Inferior parietal cortex (tissue), 1 donor: ENCODE results near the gene RNF13.

ENCODE experiments used
- DNase-seq: peaks from one replicate; pipeline ENCODE4 v3.0.0-alpha.2; 2016; ENCODE audit errors: extremely low spot score

RNF13 gene, protein sequence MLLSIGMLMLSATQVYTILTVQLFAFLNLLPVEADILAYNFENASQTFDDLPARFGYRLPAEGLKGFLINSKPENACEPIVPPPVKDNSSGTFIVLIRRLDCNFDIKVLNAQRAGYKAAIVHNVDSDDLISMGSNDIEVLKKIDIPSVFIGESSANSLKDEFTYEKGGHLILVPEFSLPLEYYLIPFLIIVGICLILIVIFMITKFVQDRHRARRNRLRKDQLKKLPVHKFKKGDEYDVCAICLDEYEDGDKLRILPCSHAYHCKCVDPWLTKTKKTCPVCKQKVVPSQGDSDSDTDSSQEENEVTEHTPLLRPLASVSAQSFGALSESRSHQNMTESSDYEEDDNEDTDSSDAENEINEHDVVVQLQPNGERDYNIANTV

DNA sequence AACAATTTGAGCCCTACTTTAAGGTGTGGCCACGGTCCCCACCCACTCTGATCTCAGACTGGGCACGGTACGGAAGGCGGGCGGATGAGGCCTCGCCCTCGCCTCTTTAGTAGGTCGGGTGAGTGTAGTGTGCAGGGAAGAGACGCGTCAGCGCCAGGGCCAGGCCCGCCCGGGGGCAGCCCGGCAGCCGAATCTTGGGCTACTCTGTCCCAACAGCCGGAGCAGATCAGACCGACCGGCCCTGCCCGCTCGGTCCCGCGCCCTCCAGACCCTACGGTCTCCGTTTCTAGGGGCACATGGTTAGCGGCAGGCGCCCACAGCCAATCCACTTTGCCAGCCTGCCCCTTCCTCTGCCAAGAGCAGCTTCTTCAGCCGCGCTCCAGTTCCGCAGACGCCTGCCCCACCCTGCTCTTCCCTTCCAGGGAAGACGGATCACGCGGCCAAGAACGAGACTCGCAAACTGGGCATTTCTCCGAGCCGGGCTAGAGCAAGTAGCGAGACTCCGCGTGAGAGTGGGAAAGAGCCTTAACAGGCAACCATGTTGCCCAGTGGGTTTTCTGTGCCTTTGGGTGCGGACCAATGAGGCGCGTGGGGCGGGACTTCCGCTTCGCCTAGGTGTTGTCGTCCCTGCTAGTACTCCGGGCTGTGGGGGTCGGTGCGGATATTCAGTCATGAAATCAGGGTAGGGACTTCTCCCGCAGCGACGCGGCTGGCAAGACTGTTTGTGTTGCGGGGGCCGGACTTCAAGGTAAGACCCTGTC lies at the start of gene RNF13:
Gene RNF13 (plus strand): TSS at position 610 of the 761 bp plus-strand sequence. CDS start 32,812 bp downstream, outside the sequence.
- peak; percentile 98 for DNase-seq

DNA sequence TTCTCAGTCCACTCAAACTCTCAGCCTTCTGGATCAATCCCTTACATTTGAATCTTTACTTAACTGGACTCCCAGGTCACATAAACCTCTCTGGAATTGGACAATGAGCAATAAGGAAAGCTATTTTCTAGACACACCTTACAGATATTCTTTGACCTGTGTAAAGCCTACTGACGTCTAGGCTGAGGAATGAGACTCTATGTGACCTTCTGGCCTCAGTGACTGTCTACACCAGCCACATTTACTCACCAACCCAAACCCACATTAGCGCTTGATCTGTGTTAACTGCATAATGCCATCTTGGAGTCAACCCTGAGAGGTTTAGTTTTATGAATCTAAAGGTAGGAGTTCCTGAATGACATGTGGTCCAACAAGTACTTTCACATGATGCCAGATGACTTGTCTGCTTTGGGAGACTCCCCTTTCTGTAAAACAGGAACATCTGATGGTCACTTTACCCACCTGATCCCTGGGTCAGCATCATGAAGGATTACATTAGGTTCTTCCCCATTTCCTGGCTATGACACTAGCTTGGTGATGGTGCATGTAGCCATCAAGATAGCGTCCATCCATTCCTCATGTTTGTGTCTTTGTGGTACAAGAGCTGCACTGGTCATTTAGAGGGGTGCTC lies 49.3 kb upstream of the RNF13 start:
- no peak for DNase-seq

DNA sequence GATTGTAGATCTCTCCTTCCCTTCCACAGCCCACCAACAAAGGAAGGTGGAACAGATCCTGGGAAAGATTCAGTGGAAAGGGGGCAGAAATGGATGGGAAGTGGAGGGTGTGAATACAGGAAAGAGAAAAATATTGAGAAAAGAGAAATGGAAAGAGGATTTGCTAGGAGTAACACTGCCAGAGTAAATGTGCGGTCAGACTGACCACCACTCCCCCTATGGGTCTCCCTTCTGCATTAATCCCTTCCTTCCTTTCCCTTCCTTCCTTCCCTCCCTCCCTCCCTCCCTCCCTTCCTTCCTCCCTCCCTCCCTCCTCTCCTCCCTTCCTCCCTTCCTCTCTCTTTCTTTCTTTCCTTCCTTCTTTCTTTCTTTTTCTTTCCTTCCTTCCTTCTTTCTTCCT lies 48.7 kb upstream of the RNF13 start:
- DNase-seq, result no peak

DNA sequence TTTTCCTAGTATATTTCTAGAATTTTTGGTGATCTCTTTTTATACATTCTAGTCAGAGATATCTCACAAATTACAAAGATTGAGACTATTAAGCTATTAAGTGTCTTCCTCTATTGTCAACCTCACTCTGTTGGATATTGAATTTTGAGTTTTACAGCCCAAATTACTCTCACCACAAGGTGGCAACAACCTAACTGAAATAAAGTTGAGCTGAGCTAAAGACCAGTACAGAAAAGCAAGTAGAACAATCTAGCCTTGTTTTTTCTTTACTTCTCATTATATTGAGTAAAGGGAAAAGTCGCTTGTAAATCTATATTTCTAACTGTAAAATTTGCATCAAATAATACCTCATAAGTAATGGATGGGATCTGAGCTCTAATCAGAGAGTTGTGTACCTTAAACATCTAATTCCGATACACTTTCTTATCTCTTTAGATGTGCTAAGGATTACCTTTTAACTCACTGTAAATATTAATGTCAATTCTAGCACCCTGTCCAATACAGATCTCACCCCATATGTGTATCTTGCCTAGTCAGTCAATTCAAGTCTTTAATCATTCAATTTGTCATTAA lies 47.2 kb upstream of the RNF13 start:
- peak; percentile 85 for DNase-seq

DNA sequence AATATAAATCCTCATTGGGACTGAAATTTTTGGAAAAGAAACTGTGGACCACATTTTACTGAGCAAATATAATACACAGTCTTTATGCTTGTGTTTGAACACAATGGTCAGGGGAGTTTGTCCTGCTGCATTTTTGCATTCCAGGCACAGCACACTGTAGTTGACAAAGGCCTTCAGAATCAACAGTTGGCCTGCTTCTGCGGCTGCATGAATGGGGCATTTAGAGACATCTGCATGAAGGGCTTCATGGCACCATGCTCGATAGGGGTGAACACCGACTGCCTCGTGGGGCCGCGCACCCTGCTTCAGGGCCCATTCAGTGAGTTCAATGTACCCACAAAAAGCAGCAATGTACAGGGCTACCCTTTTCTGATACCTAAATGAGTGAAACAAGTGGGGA lies 45.3 kb upstream of the RNF13 start:
- DNase-seq, result peak; percentile 81

DNA sequence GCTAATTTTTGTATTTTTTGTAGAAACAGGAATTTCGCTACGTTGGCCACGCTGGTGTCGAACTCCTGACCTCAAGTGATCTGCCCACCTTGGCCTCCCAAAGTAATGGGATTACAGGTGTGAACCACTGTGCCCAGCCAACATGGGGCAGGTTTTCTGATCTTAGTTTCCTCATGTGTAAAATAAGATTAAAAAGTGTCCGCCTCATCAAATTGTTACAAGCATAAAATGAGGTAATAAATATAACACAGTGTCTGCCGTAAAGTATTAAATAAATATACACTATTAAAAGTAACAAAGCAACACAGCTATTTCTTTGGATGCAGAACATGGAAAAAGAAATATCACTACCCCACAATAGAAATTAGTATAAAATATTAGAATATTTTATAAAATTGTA lies 44.3 kb upstream of the RNF13 start:
- DNase-seq, result no peak

DNA sequence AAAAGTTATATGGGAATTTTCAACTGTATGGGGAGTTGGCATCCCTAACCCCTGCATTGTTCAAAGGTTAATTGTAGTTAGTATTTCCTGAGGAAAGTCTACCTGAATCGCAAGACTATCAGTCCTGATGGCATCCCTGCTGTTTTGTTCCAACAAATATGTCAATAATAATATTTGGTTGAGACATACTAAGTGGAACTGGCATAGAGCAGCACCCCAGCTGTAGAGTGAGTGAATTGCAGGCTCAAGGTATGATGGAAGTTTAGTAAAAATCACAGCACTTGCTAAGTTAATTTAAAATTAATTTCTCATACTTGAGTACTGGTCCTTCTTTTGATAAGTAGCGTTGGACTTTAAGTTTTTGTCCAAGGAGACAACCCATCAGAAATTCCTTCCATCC lies 42.8 kb upstream of the RNF13 start:
- no peak for DNase-seq

DNA sequence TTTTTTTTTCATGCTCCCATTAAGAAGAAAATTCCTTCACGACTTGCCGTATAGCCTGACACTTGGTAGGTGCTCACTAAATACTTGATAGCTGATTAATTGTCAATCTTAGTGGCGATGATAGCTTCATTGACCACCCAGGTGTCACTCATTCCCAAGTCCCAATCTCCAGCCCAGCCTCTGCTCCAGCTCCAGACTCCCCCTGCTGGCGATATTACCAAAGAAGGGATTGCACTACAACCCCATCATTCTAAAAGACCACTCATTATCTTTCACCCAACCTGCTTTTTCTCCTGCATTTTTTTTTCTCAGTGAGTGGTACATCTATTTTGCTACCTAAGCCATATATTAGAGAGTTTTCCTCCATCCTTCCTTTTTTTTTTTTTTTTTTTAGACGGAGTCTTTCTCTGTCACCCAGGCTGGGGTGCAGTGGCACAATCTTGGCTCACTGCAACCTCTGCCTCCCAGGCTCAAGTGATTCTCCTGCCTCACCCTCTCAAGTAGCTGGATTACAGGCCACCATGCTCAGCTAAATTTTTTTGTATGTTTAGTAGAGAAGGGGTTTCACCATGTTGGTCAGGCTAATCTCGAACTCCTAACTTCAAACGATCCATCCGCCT lies 41.3 kb upstream of the RNF13 start:
- DNase-seq, result no peak

DNA sequence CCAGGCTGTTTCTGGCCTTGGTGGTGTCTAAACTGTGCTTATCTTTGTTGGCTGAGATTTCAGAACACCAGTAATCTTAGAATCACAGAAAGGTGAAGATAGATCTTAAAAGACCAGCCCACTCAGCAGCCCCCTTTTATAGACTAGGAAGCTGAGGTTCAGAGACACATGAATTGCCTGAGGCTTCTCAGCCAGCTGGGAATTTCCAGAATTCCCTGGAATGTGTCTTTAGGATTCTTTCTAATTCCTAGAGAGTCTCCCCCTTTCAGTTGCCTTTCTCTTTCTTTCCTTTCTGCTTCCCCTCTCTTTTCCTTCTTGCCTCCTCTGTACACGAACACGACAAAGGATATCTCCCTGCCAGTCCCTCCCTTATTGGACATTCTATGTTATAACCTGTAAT lies 40.2 kb upstream of the RNF13 start:
- no peak for DNase-seq

DNA sequence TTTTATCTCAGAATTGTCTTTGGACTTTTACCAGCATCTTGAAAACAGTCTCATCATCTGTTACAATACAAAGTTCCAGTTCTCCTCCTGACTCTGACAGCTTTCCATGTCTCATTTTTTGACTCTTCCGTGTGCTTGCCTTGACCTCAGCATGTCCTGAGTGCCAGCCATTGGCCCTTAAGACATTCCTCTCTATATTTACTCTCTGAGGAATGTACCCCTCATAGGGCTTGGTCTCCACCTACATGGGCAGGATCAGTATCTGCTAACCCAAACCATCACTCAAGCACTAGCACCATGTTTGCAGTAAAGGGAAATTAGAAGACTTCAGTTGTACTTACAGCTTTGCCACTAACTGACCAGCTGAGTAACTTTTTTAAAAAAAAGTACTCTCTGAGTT lies 36.8 kb upstream of the RNF13 start:
- no peak for DNase-seq

DNA sequence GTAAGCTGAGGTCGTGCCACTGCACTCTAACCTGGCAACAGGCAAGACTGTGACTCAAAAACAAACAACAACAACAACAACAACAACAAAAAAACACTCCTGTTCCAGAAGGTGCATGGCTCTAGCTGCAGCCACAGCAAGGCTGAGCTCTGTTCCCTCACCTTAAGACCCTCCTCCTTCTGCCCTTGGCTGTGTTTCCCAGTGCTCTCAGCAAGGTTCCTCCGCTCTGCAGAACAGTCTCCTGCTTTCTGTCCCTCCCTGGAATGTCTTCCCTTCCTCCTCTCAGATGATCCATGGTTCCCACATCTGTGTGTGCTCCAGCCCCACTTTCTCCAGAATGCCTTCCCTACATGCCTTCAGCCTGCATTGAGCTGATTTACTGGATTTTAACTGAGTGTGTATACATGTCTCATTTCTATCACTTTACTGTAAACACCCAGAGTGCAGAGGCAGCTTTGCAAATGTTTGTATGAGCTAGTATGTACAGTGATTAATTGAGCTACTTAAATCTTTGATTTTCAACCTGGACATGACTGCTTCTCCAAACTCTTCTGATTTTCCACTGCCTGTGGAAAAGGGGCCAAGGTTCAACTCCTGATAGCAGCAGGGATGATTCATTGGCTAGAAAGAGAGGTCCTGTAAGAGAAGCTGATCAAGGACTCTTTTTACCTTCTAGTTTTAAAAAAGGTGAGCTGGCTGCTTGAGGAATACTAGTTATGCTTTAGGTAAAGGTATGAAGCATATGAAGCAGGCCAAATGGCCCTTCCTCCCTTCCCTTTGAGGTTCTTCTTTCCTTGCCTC lies 35.4 kb upstream of the RNF13 start:
- DNase-seq, result no peak

DNA sequence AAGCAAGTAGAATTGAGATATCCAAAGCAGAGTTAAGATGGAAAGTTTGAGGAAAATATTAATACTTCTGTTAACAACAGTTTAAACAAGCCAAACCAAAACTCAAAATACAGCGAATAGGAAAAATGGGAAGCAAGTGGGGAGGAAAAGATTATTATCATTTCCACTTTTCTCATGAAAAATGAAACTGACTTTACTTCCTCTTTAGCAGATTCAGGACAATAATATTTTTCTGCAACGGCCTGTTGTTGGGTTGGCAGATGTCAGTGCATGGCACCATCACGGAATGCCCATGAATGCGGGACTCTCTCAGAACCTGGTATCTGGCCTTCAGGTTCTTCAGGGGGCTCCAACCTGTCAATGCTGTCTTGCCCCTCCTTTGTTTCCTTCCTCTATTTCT lies 31.8 kb upstream of the RNF13 start:
- DNase-seq, result no peak

DNA sequence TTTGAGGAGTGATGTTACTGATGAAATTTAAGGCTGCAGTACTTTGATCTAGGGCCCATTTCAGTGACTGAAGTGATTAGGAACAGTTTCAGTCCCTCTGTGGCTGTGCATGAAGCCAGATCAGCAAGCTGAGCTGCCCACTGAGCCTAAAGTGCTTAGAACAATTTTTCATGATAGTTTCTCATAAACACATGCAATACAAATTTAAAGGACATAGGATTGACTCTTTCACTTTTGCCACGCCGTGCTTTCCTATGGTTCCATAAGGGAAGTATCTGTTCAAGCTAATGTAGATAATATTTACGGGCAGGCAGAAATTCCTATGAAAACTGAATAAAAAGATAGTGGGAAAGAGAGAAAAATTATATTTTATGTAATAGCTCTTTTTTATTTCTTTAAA lies 31.3 kb upstream of the RNF13 start:
- DNase-seq, result no peak

DNA sequence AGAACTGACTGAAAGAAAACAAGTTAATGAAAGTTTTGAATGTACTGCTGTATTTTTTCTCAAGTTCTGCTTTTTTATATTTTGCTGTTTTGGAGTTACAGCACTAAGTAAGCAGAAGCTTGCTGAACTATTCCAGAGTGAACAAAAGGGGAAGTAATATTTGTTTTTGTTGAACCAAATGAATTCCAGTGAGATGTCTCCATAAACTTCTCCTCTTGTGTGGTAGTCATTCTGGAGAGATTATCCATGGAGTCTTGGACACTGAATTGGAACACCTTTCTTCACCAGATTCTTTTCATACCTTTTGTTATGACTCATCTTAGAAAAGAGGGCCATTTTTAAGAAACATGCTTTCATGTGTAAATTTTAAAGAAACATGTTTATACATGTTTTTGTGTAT lies 29.4 kb upstream of the RNF13 start:
- DNase-seq, result no peak

DNA sequence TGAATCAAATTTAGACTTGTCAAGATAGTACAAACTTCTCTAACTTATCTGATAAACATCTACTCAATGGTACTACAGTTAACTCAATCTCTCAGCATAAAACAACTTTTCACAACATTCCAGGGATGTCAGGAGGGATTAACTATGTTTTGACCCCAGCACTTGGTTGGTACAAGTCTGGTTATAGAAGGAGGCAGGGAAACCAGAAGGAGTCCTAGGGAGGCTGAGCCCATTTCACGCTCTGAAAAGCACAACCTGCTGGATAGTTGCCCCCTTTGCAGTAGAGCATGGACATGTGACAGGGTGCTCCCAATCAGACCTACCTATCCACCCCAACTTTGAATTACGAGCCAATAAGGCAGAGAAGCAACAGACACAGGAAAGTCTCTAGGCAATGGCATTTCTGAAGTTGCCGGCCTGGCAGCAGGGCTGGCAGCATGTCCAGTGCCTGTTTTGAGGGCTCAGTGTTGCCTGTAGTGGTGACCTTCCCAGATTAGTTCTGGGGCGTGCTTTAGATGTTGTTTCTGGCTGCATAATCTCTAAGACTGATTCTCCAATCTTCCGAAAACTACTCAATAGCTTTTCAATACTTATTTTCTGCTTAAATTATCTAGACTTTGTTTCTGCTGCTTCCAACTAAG lies 28.8 kb upstream of the RNF13 start:
- DNase-seq, result no peak

DNA sequence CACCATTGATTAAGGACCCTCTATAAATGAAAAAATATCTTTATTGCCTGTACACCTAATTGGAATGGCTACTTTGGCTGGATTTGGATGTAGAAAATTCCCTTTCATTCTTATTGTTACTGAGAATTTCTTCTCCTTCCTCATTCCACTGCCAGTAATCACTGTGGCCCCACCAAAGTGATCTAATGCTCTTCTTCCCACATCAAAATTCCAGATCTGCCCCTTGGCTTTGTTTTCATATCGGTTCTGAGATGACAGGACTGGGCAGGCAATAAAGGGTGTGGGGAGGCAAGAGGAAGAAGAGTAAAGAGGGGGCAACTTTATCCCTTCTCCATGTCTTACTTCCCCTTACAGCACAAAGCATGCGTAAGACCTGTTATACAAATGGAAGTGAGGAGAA lies 22.7 kb upstream of the RNF13 start:
- no peak for DNase-seq

DNA sequence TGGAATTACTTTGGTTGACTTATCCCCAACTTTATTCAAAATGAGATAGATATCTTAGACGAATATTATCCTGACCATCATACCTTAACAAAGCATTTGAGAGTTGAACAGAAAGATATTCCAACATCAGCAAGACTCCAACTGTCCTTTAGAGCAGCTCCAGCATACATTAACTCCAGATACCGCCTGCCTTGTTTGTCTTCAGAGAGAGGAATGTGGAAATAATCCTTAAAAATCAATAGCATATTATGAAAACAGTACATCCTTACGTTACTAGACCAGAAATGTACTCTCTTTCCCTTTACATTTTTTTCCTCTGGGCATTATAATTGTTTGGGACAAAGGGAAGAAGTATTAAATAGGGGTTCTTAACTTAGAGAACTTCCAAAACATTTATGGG lies 22.3 kb upstream of the RNF13 start:
- DNase-seq, result no peak

DNA sequence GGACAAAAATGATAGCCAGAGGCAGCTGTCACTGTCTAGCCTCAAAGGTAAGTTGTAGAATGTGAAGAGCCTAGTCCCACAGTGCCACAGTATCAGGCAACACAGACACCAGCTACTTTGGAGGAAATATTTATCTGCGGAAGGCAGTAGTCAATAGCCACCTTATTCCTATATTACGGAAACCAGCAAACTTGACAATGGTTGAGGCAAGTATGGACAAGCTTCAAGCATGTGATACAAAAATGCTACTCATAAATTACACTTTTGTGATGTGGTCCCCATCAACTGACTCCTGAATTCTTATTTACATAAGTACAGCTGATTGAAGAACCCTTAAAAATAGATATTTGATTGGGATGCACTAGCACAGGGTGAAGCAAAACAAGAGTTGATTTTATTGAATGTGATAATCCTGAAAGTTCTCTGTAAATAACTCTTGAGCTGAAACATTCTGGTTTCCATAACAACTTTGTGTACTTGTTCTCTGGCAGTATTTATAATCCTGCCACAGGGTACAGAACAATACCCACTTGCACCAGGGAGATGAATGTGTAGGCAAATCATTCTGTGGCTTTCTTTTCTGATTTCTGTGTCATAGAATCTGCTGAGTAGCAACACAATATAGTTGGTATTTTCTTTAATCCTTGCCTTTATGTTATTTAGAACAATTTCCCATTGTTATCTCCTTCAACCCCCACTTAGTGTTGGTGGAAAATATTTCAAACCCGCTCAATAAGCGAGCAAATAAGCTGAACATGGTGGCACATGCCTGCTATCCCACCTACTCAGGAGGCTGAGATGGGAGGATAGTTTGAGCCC lies 20.4 kb upstream of the RNF13 start, which contains the start of gene ANKUB1:
Gene ANKUB1 (minus strand): TSS at position 103 of the 819 bp plus-strand sequence. CDS start 188 bp downstream, outside the sequence.
- peak; percentile 14 for DNase-seq

DNA sequence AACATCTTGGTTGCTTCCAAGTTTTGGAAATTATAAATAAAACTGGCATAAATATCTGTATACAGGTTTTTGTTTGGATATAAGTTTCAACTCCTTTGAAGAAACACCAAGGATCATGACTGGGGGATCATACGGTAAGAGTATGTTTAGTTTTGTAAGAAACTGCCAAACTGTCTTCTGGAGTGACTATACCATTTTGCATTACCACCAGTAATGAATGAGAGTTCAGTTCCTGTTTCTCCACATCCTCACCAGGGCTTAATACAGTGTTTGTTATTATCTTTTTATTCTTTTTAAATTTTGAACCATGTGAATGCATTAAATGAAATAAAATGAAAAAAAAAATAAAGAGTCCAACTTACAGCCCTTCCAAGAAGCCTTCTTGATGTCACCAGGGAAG lies 17.0 kb upstream of the RNF13 start:
- no peak for DNase-seq

DNA sequence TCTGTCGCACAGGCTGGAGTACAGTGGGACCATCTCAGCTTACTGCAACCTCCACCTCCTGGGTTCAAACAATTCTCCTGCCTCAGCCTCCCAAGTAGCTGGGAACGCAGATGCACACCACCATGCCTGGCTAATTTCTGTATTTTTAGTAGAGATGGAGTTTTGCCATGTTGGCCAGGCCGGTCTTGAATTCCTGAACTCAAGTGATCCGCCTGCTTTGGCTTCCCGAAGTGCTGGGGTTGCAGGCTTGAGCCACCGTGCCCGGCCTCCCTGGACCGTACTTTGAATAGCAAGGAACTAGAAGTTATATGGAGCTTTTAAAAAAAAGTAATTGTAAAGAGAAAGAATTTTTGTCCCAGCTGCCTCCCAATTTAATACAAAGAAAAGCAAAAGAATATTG lies 12.3 kb upstream of the RNF13 start:
- no peak for DNase-seq
